ENCODE data around the gene MRTFB.
"Not testable (repeated sequence)": the region's sequence is repeated elsewhere in the genome, so short reads cannot be mapped to it uniquely, and the experiment has no call there.

The MRTFB gene

GRCh38 chr16:14133907-14134306 lies 62.8 kb downstream of the MRTFB start:
- FAIRE-seq = no peak

- no peak for FAIRE-seq
Measured at GRCh38 chr16:14135704-14136103, 64.6 kb downstream of the MRTFB start.

- FAIRE-seq = no peak
Measured at GRCh38 chr16:14139872-14140271, 68.8 kb downstream of the MRTFB start.

GRCh38 chr16:14140923-14141322 lies 69.8 kb downstream of the MRTFB start:
- no peak for FAIRE-seq

- FAIRE-seq = no peak
Measured at GRCh38 chr16:14146445-14146844, 75.3 kb downstream of the MRTFB start.

- FAIRE-seq = no peak
Measured at GRCh38 chr16:14148016-14148415, 76.9 kb downstream of the MRTFB start.

GRCh38 chr16:14148569-14148968 lies 77.5 kb downstream of the MRTFB start:
- FAIRE-seq = no peak

- no peak for FAIRE-seq
Measured at GRCh38 chr16:14150796-14151195, 79.7 kb downstream of the MRTFB start.

- FAIRE-seq = no peak
Measured at GRCh38 chr16:14151256-14152030, 80.3 kb downstream of the MRTFB start.

GRCh38 chr16:14155572-14156190 lies 84.6 kb downstream of the MRTFB start:
- FAIRE-seq = no peak

- FAIRE-seq = no peak
Measured at GRCh38 chr16:14164916-14165662, 94.0 kb downstream of the MRTFB start.

GRCh38 chr16:14168146-14168545 lies 97.0 kb downstream of the MRTFB start:
- FAIRE-seq = no peak

- FAIRE-seq = no peak
Measured at GRCh38 chr16:14172200-14172809, 101.2 kb downstream of the MRTFB start.

- no peak for FAIRE-seq
Measured at GRCh38 chr16:14175086-14175485, 104.0 kb downstream of the MRTFB start.

- FAIRE-seq = no peak
Measured at GRCh38 chr16:14177704-14178103, 106.6 kb downstream of the MRTFB start.

GRCh38 chr16:14179116-14179515 lies 108.0 kb downstream of the MRTFB start:
- FAIRE-seq = no peak

- FAIRE-seq = no peak
Measured at GRCh38 chr16:14180481-14180944, 109.4 kb downstream of the MRTFB start.

GRCh38 chr16:14181371-14182050 lies 110.4 kb downstream of the MRTFB start:
- no peak for FAIRE-seq

GRCh38 chr16:14182999-14183398 lies 111.9 kb downstream of the MRTFB start:
- FAIRE-seq = no peak

- FAIRE-seq = not testable (repeated sequence)
Measured at GRCh38 chr16:14183962-14184361, 112.8 kb downstream of the MRTFB start.

GRCh38 chr16:14186007-14186794 lies 115.1 kb downstream of the MRTFB start:
- no peak for FAIRE-seq

GRCh38 chr16:14186795-14187221 lies 115.7 kb downstream of the MRTFB start:
- no peak for FAIRE-seq

All from G401.6 (cell line).